Ramos (cell line): ENCODE results near the gene SLC35F3.

Experiments used
- in situ Hi-C: fragments of 300-500 bp; cut with MboI; formaldehyde crosslinking; loops from one replicate; pipeline ENCODE4 v1.14.3; 2022; ENCODE audit warnings: low sequenced_read_pairs; ENCODE audit not compliant: unreplicated experiment

Gene SLC35F3

DNA sequence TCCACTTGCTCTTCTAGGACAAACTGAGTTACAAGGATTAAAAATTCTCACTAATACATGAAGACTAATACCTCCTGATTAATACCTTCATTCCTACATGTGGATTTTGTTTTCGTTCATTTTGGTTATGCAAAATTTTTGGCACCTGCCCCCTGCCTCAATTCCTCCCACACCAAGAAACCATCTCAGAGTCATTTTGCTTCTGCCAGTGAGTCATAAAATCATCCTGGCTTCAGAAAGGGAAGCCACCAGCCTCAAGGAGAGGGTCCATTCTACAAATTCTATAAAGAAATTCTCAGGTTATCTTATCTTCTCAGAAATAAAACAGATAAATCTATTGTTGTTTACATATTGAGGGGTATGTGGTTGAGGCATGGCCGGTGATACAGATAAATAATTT lies 365.6 kb downstream of the SLC35F3 start:
- in situ Hi-C loops, result no loop called here

DNA sequence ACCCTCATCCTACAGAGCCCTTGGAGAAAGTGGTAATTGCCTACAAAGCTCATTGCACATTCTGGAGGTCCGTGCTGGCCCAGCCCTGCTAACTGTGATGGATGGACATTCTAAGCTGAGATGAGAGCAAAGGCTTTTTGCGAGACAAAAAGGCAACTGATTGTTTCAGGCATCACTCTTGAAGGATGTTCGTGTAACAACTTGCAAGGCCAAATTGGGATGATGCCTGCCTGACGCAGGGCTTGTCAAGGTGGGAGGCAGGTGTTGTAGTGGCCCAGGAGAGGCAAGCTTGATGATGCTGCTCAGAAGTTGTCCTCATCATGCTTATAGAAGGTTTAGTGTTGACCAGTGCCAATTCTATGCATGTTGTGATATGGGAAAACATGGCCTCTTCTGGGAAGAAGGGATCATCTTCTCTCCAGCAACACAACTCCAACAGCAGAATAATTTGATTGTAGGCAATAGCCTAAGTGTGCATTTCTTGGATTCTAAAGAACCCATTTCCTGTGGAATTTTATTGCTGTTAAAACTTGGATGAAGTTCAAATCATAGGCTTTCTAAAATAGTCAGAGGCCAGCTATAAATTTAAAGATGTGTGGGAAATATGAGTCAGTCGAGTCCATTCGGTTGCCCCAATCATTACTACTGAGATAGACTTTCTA lies 366.2 kb downstream of the SLC35F3 start:
- in situ Hi-C loops, result no loop called here

DNA sequence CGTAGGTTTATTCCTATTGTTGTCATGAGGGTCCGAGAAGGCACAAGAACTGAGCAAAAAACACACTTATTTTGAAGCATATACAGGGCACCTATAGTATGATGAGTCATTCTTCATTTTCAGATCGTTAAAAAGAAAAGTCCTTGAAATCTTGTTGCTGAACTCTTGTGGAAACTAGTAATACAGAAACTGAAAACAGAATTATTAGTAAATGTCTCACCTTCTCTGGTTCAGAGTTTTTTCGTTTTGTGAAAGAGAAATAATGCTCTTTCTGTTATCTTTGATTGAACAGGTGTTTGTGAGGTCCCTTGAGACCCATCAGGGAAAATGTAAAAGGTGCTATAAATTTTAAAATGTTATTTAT lies 366.7 kb downstream of the SLC35F3 start:
- in situ Hi-C loops, result no loop called here

- in situ Hi-C loops, result no loop called here
Measured at GRCh38 chr1:234272656-234273312, 368.3 kb downstream of the SLC35F3 start.

- in situ Hi-C loops, result no loop called here
Measured at GRCh38 chr1:234273981-234274380, 369.5 kb downstream of the SLC35F3 start.

DNA sequence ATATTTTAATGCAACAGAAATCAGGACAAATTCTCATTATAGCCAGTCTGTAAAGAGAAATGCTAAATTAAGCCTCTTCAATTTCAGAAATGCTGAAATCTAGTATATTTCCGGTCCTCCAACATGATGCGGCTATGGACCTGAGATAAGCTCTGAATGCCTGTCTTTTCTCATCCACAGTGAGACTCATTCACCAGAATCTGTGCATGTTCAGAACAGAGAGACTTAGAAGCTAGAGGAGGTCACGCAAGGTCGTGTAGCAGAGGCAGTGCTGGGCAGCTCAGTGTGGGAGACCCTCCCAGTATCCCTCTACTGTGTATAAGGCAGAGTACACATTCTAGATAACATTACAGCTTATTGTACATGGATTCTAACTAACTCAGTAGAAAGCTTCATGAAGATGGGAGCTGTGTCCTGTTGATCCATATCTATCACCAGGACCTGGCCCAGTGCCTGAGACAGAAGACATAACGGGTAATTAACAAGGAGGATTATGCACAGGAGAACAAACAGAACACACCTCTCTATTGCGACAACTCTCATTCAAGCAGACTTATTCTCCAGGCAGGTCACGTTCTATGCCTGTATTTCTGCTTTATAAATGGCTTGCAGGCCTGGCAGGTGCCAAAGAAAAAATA lies 371.8 kb downstream of the SLC35F3 start:
- in situ Hi-C loops, result no loop called here

DNA sequence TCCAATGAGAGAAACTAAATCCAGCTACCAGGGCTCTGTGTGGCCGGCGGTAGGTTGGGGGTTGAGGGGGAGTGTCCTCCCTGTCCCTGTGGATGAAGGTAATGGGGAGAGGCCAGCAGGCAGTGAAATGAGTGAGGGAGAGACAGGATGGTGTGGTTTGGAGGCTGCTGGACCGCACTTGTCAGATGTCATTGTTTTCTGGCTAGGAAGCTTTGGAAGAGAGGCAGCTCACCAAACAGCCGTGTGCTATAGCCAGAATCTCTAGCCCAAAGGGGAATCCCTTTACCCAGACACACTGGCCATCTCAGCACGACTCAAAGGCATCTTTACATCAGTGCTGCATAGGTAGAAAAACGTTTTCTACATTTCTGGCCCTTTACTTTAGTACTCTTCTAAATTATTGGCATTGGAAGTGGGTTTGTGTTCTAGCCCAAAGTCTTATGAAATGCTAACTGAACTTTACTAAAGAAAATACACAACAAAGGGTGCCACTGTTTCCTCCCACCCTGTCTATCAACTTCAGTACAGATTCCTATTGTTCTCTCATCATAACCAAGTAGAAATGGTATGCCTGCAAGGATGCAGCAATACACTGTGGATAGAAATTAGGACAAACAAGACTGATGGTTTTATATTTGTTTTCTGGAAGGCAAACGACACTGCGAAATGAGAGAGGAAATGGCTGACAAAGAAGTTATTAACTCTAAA lies 372.8 kb downstream of the SLC35F3 start:
- in situ Hi-C loops, result no loop called here

DNA sequence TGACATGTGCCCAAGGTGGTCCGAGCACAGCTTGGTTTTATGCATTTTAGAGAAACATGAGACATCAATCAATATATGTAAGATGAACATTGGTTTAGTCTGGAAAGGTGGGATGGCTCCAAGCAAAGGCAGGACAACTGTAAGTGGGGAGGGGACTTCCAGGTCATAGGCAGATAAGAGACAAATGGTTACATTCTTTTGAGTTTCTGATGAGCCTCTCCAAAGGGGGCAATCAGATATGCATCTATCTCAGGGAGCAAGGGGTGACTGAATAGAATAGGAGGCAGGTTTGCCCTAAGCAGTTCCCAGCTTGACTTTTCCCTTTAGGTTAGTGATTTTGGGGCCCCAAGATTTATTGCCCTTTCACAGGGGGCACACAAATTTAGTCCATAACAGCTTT lies 374.5 kb downstream of the SLC35F3 start:
- in situ Hi-C loops, result no loop called here

- in situ Hi-C loops, result no loop called here
Measured at GRCh38 chr1:234280500-234280899, 376.0 kb downstream of the SLC35F3 start.

DNA sequence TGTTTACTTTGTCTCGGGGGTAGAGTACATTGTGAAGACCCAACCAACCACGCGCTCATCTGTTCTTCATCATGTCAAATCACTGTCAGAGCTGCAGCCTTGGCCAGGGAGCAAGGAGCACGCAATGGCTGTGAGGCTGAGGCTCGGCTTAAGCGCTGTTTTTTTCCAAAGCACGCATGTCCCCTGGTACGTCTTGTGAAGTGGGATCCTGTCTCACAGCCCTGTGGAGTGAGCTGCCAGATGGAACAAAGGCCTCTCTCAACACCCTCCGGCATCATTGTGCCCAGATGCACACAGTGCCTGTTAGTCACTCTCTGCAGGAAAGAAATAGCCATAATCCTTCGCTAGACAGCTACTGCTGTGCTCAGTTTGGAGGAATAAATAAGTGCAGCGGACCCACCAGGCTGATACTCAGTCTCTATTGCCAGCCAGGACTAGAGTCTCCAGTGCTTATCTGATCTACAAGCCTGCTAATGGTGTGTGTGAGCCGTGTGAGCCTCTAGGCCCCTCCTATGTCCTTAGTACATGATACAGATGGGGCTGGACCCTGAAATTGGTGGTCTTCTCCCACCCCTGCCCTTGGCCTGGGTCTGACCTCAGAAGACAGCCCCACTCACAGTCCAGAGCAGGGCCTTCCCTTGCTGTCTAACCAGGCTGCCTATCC lies 377.5 kb downstream of the SLC35F3 start:
- in situ Hi-C loops, result no loop called here

- in situ Hi-C loops, result no loop called here
Measured at GRCh38 chr1:234286206-234286605, 381.7 kb downstream of the SLC35F3 start.

GRCh38 chr1:234288946-234289345 lies 384.5 kb downstream of the SLC35F3 start:
- in situ Hi-C loops, result no loop called here

GRCh38 chr1:234289538-234290305 lies 385.2 kb downstream of the SLC35F3 start:
- in situ Hi-C loops, result no loop called here

DNA sequence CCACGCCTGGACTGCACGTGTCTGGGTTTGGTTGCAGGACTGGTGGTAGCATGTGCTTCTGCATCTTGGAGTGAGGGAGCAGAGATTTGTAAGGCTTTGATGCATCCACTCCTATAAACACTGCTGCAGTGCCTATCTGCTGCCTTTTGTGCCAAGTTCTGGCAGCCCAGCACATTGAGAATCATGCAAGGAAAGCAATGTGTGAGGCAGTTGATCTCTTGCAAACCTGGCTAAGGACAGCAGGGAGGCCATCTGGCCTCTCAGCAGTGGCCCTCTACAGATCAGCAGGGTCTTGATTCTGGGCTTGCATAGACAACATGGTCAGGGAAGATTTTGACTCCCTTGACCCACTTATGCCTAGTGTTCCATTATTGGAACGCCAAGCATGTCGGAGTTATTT lies 387.5 kb downstream of the SLC35F3 start:
- in situ Hi-C loops, result no loop called here

DNA sequence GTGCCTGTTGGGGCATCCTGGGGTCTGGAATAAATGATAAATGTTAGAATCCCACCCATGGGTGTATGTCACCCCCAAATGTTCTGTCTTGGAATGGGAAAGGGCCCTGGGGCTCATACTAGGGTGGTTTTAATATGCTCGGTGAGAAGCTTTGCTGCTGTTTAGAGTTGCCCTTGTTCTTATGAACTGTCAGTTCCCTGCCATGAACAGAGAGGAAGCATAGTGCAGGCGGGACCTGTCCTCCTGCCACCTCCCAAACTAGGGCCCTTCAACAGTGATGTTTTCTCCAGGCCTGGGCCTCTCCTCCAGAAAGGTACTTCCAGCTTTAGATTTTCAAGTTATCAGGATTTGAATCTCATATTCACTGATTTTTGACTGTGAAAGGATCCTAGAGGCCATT lies 388.1 kb downstream of the SLC35F3 start:
- in situ Hi-C loops, result no loop called here

DNA sequence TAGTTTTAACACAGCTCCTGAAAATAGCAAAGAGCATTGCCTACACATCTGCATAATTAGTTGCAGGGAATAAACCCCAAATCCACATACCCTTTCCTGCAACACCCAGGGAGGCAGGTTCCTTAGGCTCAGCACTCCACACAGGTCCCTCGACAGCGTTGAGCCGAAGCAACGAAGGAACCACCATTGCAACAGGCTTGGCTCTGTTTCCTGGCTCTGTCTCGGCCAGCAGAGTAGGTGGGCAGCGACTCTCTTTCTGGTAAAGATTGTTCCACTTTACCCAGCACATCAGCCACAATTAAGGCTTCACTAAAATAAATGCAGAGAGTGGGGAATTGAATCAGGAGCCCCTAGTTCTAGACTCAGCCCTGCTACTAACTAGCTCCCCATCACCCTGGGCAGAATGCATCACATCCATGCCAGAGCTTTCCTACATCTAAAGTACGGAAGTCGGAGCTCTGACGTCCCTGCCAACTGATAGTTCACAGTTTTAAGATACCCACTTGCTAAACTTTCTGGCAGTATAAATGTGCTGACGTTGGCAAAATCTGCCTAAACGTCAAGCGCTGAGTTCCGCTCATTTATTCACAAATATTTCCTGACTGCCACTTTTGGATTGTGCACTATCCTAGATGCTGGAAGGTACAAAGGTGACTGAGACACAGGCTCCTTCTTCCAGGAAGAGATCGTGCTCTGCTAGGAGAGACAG lies 389.8 kb downstream of the SLC35F3 start:
- in situ Hi-C loops, result no loop called here

GRCh38 chr1:234295068-234295467 lies 390.6 kb downstream of the SLC35F3 start:
- in situ Hi-C loops, result no loop called here

- in situ Hi-C loops, result no loop called here
Measured at GRCh38 chr1:234295626-234296025, 391.1 kb downstream of the SLC35F3 start.

GRCh38 chr1:234296496-234296895 lies 392.0 kb downstream of the SLC35F3 start:
- in situ Hi-C loops, result no loop called here
